Measurements from ENCODE around the gene IFNG. TPM values are rescaled to one million over a fixed set of nuclear protein-coding genes. Genes with fewer than 3 reads are reported as not detected.
"Not testable (repeated sequence)": the region's sequence is repeated elsewhere in the genome, so short reads cannot be mapped to it uniquely, and the experiment has no call there.

IFNG gene
- total RNA-seq: 0.63 TPM

DNA sequence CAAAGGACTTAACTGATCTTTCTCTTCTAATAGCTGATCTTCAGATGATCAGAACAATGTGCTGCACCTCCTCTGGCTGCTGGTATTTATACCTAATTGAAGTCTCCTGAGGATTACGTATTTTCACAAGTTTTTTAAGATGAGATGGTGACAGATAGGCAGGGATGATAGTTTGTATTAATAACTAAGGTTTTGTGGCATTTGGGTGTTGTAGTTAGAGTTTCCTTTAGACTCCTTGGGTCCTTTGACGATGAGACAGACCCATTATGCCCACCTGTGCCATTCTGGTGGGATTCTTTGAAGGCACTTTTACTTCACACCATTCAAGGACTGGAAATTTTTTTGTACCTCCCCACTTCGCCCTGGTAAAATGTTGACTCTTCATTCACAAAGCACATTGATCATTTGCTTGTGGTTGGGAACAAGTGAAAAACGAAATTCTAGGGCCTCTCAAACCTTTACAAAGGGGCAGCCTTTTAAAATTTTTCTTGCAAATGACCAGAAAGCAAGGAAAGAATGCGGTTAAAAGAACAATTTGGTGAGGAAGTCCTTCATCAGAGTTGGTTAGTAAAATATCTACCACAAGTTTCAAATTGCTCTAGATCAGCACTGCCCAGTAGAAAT is at the start of gene IFNG:
TSS of gene IFNG (minus strand) at position 60 of the 624 bp plus-strand sequence. CDS start 125 bp downstream, outside the sequence.
- ATAC-seq (no peak), DNase-seq (ENCODE audit: low spot score) (no peak)

DNA sequence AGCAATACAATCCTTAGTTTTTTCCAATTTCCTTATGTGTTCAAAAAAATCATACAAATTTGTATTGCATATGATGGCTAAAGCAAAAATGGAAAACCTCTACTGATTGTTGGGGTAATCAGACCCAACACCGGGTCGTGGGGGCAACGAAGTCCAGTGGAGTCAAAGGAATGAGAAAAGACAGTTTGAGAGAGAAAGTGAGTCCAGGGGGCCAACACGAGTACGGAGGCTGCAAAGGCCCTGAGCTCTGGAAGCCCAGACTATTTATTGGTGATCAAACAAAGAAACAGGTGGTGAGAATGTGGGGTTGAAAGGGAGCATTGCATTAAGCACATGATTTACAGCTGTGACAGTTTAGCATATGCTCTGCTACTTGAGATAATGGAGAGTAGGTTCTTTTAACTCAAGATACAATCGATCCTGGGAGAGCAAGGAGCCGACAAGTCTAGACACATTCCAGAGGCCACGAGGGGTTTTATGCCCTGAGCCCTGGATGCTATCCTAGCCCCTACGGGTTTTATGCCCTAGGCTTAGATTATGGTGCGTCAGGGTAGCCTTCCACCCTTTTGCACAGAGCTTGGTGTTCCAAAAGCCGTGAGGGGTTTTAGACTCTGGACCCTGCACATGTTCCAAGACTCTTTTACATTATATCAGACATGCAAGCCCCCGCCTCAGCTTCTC is 49.6 kb upstream of the IFNG start:
- ATAC-seq: not testable (repeated sequence)

DNA sequence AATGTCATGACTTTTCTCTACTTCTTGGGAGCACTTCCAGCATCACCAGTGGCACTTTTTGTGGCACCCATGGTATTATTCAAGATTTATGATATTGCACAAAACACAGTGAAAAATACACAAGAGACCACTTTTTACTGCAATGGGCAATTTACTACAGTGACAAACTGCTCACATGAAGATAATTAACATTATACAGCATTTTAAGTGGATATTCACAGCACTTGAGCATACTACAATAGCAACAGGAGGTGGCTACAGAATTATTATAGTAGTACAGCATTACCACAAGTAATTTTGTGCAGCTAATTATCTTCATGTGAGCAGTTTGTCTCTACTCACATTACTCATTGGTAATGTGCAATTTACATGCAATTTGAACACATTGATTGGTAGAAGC is 47.7 kb upstream of the IFNG start:
- ATAC-seq: no peak
- no peak for DNase-seq (ENCODE audit: low spot score)

More for the DNA sequence above, 49.6 kb upstream of the IFNG start:
- not testable (repeated sequence) for DNase-seq (ENCODE audit: low spot score)

DNA sequence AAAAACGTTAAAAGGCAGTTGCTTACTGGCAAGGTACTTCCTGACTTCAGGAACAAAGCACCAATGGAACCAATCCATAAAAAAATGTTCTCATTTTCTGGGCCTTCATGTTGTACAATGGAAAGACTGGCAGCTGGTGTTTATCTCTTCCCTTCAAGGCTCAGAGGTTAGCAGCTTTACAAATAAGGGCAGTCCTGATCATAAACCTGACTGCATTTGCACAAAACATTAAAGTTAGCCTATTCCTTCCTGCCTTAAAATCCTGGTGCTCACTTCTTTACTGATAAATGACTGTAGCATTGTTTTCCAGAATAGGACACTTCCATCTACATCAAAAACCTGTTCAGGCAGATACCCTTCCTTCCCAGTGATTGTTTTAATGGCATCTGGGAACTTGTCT is 46.9 kb upstream of the IFNG start:
- no peak for DNase-seq (ENCODE audit: low spot score)
- ATAC-seq: no peak

DNA sequence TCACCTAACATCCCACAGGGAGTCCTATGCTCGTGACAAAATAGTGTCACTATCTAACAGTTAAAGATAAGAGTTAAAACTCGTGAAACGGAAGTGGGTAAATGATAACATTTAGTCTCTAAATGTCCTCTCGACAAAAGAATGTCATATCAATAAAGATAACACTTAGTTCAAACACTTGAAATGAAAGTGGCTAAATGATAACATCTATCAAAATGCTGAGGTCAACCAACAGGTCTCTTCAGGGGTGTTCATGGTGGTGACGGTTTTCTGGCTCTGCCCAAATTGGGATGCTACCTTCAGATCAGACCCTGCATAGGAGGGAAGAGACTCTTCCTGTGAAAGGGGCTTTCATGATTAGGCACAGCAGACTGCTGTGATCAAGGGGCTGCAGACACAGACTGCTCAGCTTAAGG is 43.9 kb upstream of the IFNG start:
- DNase-seq (ENCODE audit: low spot score): no peak
- no peak for ATAC-seq

DNA sequence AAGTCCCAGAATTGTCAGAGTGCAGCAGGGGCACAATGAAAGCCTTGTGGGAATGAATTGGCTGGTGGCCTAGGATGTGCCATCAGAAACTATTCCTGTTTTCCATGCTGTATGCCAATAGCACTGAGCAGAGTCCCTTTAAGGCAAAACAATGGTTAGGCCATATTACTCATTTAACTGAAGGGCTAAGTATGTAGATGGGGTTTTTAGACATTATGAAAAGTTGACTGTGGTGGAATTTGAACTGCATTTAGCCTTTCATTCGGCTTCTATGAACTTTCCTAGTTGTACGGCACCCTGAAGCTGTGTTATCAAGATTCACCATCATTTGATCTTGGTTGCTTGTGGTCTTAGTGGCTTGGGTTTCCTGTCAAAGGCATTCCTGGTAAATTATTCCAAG is 41.3 kb upstream of the IFNG start:
- no peak for DNase-seq (ENCODE audit: low spot score)
- no peak for ATAC-seq

DNA sequence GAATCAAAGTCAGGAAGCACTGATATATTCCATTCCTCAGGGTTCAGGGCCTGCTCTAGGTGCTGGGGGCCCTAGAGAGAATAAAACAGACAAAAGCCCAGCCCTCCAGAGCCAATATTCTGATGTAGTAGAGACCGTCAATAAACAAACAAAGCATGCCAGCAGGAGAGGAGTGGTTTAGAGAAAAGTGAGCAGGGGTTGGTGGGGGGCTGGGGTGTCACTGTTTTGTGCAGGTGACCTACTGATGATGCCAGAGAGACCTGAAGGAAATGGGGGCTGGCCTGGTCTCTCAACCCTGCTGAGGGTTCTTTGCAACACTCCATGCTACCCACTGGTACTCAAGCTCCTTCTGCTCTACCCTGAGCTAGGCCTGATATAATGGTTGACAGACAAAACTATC is 39.6 kb upstream of the IFNG start:
- no peak for ATAC-seq
- DNase-seq (ENCODE audit: low spot score): no peak

DNA sequence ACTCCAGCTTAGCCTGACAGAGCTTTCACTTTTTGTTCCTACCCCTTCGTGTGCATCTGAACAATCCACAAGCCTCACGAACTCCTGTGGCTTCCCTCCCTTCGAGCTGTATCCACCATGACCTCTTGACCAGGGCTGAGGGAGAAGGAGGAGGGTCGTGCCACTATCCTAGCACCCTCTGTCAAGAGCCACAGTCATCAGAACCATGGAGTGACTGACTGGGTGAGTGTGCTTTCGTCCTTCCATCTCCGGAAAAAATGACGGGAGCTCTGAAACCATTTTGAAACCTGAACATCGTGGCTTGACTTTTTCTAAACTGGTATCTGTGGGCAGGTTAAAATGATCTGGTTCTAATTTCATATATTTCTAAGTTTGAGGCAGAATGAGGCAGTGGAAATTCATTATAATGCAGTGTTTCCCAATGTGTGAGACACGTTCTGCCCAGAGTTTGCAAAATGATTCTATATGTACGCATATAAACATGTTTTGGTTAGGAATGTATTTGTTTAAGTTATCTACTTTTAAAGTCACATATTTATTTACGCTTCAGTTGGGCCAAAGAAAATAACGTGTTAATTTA is 39.1 kb upstream of the IFNG start:
- DNase-seq (ENCODE audit: low spot score) (no peak), ATAC-seq (no peak)

DNA sequence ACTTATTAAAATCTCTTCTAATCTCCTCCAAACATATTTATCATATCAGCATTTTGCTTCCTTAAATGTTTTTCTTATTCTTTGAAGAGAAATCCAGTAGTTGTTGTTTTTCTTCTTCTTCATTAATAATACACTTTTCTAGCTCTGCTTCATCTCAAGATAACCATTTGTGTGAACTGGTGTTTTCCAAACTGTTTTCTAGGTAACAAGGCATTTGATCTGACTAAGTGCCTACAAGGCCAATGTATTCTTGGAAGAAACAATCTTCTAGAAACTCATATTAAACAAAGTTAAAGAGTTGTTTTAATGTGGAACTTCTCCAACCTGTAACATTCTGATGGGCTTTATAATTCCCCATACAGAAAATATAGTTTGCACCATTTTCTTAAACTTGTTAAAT is 30.8 kb upstream of the IFNG start:
- DNase-seq (ENCODE audit: low spot score) (no peak), ATAC-seq (no peak)

DNA sequence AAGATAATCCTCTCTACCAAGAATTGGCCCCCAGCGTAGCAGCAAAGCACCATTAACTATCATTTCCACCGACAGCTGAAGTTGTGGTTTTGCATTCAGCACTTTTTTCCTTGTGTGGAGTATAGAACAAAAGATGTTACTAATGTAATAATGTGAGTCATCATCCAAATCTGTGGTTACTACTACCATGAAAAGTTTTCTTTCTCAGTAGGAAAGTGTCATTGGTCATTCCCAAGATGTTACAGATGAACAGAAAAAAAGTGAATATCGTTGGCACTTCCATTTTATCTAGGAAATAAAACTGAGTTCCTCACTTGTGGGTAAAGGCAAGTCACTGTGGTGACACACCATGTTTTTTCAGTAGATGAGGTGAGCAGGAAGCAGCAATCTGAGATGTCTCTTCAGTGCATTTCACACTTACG is 30.3 kb upstream of the IFNG start:
- DNase-seq (ENCODE audit: low spot score): no peak
- ATAC-seq: no peak

DNA sequence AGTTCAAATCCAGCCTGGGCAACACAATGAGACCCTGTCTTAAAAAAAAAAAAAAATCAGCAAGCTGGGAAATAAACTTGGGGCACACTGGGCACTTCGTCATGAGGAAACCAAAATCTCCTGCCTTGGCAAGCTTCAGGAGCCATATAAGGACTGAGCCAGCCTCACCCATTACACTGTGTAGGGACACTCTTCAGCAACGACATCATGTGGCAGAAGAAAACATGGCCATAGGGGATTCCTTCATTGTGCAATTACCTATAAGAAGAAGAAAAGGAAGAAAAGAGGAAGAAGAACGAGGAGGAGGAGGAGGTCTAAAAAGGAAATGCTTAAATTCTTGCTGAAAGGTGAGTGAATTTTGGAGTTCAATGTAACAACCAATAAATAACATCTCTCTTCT is 26.1 kb upstream of the IFNG start:
- ATAC-seq: no peak

DNA sequence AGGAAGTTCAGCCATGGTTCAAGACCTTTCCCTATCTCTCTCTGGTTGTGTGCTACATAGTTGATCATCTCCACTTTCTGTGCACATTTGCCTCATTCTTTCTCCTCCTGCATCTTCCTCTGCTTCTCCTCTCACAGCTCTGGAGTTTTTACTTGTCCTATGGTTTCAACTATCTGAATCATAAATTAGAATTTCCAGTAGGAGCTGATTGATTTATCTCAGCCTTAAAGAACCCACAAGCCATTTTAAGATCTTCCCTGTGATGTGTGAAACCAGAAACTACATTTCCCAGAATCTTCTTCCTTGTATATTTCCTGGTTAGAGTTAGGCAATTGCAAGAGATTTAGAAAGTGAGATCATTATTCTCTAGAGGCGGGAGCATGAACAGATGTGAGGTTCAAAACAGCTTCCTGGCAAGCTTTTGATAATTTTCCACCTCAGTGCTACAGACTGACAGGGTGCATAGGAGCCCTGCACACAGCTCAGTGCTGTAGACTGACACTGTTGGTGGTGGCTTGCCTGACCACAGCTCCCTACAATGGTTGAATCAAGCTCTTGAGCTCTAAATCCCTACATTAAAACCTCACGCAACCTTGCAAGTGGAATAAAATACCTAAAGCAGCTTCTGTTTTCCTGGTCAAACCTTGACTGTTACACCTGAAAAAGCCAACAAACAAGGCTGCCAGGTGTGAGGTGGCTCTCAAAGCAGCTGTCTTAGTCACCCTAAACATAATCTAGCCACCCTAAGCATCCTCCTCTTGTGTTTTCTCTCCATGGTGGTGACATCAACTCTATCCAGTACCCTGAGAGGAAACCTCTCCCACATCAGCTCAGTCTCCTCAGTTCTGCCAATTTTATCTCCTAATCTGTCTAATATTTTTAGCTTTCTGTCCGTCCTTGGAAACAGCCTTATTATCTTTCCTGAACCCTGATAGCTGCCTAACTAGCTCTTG is 21.5 kb upstream of the IFNG start:
- no peak for DNase-seq (ENCODE audit: low spot score)
- ATAC-seq: no peak

More for the DNA sequence above, 26.1 kb upstream of the IFNG start:
- no peak for DNase-seq (ENCODE audit: low spot score)

DNA sequence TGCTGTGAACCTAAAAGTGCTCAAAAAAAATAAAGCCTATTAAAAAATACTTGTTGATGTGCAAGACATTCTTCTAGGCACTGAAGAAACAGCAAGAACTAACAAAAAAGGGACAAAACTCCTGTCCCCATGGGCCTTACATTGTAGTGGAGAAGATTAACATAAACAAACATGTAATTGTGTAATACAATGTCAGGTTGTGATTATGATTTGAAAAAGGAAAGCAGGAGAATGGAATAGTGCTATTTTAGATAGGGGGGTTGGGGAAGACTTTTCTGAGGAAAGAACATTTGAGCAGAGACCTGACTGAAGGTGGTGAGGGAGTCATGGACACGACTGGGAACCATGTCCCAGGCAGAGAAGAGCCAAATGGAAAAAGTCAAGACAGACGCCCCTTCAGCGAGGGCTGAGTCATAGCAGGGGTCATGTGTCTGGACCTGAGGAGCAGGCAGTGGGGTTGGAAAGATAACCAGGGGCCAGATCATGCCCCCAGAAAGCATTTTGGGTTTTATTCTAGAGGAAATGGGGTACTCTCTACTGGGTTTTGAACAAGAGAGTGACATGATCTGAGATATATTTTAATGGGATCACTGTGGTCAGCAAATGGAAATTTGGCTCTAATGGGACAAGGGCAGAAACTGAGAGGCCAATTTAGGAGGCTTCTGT is 19.4 kb upstream of the IFNG start:
- ATAC-seq: no peak
- no peak for DNase-seq (ENCODE audit: low spot score)

DNA sequence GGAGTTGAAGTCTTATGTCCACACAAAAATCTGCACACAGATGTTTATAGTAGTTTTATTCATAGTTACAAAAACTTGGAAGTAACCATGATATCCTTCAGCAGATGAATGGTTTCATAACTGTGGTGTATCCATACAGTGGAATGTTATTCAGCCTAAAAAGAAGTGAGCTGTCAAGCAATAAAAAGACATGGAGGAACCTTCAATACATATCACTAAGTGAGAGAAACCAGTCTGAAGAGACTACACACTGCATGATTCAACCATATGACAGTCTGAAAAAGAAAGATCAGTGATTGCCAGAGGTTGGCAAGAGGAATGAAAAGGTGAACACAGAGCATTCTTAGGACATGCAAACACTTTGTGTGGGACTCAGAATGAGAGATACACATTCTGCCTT is 18.6 kb upstream of the IFNG start:
- no peak for ATAC-seq
- no peak for DNase-seq (ENCODE audit: low spot score)

DNA sequence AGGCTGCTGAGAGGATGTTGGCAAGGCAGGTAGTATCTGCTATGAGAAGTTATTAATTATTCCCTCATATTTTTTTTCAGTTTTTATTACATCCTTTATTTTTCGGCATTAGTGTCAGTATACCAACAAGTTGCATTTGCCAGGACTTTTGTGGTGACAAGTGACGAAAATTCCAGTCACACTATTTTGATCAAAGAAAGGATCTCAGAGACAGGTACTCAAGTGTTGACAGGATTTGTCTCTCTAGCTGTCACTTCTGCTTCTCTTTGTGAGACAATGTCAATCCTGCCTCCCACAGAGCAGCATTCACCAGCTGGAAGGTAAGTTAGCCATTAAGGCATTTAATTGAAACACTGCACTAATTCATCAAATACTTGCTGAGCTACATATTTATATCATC is 18.0 kb upstream of the IFNG start:
- no peak for ATAC-seq
- no peak for DNase-seq (ENCODE audit: low spot score)

DNA sequence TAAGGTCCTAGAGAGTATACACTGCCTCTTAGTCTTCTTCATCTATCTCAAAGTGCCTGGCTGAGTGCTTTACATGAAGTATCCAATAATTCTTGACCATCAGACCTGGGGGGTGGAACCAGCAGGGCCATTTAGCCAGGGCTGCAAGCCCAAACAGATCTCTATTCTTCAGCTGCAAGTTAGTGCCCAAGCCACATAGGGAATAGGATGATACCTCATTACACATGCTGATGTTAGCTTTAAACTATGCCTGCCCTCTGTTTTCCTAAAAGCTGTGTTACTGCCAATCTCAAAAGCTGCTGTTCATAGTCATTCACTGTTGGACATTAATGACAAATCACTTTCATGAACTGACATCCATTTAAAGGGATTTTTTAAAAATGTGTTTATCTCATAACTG is 16.7 kb upstream of the IFNG start:
- no peak for ATAC-seq

DNA sequence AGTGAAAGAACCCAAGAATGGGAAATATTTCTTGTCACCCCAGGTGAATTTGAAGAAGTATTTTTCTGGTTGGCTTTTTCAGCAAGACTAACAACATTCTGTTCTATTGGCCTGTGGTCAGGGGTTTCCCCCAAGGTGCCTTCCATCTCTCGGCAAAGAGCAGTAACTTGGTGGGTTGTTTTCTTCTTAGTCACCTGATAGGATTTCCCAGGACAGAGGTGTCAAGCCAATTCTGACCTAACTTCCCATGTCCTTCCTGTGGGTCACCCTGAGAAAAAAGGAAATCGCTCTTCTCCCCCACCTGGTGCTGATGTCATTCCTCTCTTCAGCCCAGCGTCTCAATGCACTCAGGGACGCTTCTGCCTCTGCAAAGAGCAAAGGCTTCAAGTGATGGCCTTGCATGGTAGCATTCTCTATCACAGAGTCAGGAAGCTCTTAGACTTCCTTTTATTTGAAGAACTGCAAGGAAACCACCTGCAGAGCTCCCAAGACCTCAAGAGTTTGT is 16.1 kb upstream of the IFNG start:
- no peak for ATAC-seq

More for the DNA sequence above, 16.7 kb upstream of the IFNG start:
- DNase-seq (ENCODE audit: low spot score): no peak

DNA sequence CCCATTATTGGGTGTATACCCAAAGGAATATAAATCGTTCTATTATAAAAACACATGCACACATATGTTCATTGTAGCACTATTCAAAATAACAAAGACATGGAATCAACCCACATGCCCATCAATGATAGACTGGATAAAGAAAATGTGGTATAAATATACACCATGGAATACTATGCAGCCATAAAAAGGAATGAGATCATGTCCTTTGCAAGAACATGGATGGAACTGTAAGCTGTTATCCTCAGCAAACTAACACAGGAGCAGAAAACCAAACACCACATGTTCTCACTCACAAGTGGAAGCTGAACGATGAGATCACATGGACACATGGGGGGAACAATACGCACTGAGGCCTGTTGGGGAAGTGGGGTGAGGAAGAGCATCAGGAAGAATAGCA is 15.2 kb upstream of the IFNG start:
- DNase-seq (ENCODE audit: low spot score); ATAC-seq: not testable (repeated sequence)

More for the DNA sequence above, 16.1 kb upstream of the IFNG start:
- no peak for DNase-seq (ENCODE audit: low spot score)

DNA sequence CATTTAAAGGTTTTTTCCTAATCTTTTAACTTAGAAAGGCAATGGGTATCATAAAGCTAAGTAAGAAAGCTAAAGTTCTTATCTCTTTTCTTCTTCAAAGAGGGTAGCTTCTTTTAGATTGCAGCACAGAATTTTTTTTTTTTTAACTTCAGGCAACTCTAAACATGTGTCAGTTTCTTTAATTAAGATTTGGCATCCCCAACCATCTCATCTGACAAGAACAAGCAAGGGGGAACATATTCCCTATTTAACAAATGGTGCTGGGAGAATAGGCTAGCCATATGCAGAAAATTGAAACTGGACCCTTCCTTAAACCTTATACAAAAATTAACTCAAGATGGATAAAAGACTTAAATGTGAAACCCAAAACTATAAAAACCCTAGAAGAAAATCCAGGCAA is 14.3 kb upstream of the IFNG start:
- ATAC-seq (no peak), DNase-seq (ENCODE audit: low spot score) (no peak)

DNA sequence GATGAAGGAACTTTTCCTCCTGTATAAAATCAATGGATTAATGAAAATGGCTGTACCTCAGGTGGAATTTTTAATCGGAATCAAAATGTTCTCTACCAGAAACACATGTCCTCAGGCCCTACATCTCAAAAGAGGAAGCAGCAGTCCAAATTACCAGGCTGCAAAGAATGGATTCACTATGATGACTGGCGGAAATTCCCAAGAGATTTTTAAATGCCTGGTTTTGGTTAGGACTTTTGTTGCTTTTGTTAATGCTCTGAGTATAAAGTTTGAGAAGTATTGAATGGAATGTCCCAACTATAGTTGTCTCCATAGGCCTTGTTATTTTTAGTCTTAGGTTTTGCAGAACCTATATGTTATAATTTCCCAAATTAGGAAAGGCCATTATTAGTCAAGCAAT is 11.2 kb upstream of the IFNG start:
- no peak for DNase-seq (ENCODE audit: low spot score)

More for the DNA sequence above, 11.2 kb upstream of the IFNG start:
- ATAC-seq: no peak
